Measurements from ENCODE around the gene MRPL10.

The MRPL10 gene

DNA sequence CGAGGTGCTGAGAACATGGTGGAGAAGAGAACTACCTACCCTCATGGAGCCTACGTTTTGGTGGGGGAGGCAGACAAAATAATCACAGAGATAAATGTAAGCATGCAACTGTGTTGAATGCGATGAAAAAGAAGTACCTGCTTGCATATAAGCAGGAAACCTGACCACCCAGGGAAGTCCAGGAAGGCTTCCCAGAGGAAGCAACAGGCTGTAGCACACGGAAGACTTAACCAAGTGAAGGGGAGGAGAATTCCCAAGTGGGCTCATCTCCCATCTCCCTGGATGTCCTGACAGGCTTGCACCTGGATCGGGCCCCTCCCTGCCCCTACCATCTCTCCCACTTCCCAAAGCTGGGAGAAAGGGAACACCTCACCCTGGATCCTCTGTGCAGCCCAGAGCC, 7.7 kb upstream of the MRPL10 start:
- no peak for DNase-seq

DNA sequence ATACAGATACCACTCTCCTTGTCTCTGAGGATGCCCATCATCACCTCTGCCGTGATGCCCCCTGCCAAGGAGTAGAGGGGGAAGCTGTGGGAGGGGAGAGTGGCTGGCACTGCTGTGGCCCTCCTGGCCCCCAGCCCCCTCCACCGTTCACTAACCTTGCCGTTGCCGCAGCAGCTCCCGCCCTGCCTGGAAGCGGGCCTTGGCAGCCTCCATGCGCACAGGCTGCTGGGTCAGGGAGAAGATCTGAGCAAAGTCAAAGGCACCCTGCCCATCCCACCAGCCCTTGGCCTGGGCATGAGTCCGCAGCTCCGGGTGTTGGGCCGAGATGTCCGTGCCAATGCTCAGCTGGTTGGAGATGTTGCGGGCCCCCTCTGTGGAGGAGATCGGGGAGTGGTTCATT, 7.3 kb upstream of the MRPL10 start:
- no peak for DNase-seq

DNA sequence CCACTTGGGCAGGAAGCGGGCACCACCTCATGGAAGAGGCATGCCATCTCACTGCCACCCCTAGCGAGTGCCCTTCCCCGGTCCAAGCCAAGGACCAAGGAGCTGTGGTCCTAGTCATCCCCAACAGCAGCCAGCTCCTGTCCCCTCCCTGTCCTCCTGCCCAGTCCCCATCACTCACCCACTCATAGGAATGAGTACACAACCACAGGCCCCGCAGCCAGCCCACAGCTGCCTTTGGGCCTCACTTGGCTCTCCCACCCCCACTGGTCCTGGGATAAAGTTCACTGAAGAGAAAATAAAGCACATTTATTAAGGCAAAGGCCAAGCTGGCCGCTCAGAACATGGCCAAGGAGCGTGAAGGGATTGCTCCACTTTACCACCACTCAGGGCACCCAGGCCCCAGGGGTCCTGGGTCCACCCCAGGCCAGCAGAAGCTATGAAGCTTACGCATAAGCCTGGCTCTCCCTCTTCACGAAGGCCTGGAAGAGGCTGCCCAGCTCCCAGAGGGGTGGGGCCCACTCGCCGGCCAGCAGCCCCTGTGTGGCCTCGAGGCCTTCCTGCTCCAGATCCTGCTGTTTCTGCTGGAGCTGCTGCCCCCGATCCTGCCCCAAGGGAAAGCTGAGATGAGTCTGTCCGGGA, 6.2 kb upstream of the MRPL10 start:
- DNase-seq: no peak

DNA sequence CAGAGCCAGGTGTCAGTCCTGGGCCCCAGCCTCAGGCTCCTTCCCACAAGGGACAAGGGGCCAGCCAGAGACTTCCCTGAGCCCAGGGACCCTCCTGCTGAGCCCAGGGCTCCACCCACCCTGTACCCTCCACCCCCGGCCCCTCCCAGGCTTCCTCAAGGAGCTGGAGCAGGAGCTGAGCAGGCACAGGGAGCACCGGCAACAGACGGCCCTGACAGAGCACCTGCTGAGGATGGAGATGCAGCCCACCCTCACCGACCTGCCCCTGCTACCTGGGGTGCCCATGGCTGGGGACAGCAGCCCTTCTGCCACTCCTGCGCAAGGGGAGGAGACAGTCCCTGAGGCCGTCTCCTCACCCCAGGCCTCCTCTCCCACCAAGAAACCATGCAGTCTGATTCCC, 5.3 kb upstream of the MRPL10 start:
- no peak for DNase-seq

DNA sequence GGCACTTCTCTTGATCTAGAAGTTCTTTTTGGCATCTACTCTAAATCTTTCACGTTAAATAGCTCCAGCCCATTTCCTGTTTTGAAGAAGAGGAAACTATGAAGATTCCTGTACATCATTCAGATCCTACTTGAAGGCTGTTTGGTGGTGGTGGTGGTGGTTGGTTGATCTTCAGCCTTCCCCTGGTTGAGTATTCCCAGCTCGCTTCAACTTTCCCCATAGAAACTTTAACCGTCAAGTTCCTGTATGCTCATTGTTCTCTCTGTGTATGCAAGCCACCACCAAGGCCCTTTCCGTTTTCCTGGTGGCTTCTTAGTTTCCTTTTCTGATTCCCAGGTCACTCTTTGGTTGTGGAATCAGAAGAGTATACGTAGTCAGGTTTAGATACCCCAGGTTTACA, 3.4 kb upstream of the MRPL10 start:
- DNase-seq: no peak

DNA sequence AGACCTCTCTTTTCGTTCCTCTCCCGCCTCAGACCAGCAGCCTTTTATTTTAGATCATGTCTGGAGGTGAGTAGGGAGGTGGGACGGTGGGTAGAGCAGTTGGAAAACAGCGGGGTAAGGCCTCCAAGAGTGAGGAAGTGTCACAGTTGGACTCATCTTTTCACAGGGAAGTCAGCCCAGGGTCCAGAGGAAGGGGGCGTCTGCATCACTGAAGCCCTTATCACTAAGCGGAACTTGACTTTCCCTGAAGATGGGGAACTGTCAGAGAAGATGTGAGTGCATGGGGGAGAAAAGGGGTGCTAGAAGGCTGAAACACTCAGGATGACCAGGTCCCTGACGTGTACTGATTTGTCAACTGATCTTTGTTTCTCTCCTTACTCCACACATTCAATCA, 590 bp upstream of the MRPL10 start:
- DNase-seq: no peak

DNA sequence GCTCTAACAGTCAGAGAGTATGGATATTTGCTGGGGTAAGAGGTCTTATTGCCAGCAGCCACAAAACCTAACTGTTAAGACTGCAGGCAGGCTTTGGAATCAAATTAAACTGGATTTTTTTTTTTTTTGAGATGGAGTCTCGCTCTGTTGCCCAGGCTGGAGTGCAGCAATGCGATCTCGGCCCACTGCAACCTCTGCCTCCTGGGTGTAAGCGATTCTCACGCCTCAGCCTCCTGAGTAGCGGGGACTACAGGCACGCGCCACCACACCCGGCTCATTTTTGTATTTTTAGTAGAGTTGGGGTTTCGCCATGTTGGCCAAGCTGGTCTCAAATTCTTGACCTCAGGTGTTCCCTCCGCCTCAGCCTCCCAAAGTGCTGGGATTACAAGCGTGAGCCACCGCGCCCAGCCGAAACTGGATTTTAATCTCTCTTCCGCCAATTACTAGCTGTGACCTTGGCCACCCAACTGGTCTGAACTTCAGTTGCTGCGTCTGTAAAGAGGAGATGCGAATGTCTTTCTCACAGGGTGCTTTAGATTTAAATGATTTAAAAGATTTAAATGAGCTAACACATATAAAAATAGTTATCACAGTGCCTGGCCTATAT, 842 bp downstream of the MRPL10 start:
- no peak for DNase-seq

DNA sequence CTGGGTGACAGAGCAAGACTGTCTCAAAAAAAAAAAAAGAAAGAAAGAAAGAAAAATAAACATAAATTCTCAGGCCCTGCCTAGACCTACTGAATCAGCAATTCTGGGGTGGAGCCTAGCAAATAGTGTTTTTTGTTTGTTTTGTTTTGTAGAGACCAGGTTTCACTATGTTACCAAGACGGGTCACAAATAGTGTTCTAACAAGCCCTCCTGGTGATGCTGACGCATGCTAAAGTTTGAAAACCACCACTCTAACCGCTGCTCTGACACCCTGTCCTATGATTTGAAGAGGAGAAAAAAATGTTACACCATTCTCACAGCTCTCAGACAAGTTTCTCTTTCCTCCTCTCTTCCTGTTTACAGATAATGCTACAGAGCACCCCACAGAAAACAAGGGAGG, 1.5 kb downstream of the MRPL10 start:
- DNase-seq: no peak

DNA sequence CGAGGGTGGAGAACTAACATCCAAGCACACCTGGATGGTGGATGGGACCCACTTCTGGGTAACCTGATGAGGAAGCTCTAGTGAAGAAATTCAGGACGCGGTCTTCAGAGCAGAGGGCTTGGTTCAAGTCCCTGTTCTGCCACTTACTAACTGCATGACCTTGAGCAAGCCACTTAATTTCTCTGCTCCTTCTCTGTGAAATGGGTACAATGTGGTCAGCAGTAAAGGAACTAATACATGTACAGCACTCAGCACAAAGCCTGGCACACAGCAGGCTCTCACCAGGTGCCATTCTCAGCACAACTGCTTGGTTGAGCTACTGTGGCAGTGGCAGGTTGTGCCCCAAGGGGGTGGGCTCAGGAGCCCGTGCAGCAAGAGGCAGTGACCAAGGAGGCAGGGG, 7.8 kb downstream of the MRPL10 start:
- DNase-seq: no peak

DNA sequence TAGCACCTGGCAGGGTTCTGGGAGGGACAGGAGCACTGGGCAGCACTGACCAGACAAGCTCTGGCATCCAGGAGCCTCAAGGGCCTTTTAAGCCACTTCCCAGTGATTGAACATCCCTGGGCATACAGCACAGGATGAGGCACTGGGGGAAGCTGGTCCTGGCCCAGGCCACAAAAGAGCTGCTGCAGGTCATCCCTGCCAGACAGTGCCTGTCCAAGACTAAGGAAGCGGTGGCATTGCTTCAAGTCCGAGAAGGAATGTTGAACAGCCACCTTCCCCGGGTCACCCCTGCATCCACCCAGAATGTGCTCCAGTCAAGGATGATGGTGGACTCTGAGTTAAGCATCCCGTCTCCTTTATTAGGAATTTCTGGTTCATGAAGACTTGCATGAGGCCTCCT, 8.6 kb downstream of the MRPL10 start:
- DNase-seq: no peak

DNA sequence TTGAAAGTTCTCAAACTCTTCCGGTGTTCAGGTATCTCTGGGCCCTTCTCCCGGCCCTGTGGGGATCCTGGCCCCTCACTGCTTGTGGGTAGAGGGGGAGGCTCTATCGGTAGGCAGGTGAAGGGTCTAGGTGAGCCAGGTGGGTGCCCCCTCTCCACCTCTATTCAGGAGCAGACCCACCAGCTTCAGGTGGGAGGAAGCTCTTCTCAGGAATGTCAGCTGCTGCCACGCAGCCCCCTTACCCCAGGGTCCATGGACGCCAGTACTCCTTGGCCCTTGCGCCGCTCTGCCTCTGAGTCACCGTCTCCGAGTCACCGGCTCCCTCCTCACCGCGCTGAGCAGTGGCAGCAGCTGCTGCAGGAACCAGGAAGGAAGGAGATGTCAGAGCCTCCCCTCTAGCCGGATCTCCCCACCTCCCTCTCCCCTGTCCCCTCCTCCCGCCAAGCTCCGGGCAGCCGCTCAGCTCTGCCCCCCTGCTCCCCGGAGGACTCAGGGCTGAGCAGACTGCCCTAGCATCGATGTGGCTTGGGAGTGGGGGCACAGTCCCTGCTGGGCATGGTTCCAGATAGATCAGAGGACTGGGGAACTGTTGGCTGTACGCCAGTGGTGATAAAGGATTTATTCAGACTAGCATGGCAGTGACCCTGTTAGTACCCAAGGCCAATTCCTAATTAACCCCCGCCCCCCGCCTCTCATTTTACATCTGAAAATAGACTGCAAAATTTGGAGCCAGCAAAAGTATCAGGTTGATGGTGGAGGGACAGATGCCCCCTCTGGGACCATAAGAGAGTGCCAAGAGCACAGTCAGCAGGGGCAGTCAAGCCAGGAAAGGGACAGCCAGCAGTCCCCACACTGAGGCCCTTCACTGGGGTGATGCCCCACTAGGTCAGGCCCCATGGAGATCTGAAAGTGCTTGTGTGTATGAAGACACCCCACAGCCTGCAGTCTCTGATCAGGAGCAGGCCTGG, 9.6 kb downstream of the MRPL10 start, which contains the start of gene OSBPL7:
Gene OSBPL7 (minus strand): TSS at position 371 of the 968 bp plus-strand sequence. CDS start 1,516 bp downstream, outside the sequence.
- peak; percentile 87 for DNase-seq

DNA sequence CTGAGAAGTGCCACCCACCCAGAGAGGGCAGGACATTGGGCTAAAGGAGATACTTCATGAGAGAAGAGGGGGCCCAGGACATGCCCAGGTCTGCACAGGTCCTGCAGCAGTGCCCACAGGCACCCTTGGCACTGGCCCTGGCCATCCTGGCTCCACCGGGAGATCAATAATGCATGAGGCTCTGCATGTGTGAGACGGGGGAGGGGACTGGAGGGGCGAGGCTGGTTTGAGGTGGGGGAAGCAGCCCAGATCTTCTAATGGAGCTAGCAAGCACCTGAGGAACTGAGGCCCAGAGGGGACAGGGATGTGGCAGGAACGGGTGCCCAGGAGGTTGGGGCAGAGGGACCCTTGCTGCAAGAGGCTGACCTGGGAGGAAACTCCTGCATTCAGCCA, 10.3 kb downstream of the MRPL10 start:
- DNase-seq: no peak

DNA sequence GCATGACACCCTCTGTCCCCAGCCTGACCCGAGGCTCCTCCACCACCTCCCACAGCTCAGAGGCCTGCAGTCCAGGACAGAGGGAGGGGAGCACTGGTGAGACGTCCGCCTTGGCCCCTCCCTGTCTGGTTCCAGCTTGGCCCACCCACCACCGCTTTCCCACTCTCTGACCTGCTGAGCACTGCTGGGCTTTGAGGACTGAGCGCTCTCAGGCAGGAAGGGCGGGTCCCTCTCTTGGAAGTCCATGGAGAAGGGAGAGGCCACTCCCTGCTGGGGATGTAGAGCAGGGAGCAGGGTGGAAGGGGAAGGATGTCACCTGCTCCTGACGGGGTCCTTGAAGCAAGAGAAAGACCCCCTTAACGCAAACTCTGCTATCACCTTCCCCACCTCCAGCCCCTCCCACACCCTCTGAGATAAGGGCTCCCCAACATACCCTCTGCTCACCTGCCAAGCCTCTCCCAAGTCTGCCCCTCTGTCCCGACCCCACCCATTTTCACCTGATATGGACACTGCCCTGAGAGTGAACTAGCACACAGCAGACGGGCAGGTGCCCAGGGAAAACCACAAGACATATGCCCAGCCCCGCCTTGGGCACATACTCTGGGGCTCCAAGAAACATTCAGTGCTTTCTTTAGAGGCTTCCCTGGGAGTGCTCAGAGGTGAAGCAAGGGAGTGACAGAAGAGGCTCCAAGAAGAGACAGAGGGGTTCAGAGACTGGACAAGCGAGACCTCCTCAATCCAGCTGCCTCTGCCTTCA, 11.1 kb downstream of the MRPL10 start:
- no peak for DNase-seq

DNA sequence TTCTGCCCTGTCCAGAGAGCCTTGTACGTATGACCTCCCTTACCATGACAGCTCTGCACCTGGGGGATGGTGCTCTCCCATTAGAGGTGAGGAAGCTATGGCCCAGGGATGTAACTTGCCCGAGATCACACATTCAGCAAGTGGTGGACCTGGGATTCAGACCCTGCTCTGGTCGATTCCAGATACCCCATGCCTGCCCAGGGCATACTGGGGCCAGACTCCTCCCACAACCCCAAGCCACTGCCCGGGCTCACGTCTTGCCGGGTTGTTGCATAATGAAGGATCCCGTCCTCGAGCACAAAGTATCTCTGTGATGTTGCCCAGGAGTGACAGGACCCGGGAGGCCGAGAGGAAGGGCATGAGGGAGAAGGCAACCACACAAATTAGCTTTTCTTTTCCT, 11.9 kb downstream of the MRPL10 start:
- DNase-seq: no peak

DNA sequence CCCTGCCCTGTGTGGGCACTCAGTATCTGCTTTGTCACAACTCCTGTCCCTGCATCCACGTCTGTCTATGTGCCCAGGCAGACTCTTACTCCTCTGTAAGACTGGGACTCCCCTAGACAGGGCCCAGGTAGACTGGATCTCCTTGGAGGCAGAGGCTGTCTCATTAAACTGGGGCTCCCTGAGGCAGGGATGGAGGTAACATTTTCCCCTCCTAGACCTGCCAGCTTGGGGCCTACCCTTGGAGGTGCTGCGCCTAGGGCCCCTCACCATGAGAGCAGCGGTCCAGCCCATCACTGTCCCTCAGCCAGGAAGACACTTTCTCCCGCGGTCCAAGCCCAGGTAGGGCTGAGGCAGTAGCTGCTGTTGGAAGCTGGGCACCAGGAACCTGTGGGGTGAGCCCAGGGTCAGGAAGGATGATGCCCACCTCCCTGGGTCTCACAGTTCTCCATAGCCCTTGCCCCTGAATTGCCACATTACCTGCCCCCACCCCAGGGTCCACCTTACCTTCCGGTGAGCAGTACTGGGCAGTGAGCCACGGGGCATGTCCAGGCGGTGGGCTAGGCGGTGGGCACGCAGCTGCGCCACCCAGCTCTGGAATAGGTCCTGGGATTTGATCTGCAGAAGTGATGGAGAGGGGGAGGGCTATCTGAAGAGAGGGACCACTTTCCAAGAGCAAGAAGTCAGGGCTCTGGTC, 13.2 kb downstream of the MRPL10 start:
- DNase-seq: no peak

DNA sequence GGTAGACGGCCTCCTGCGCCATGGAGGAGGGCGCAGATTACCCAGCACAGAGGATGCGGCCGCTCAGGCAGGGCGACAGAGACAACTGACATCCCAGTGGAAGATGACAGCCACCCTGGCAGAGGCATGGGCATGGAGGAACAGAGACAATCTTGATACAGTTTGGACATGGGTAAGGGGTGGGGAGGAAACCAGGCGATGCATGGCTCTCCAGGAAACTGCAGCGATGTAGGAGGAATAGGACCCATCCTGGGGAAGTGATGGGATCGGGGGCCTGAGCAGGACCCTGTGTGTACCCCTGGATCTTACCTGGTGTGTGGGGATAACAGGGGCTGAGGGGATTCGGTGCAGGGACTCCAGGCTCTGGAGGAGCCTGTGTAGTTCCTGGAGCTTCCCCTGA, 14.4 kb downstream of the MRPL10 start:
- no peak for DNase-seq

DNA sequence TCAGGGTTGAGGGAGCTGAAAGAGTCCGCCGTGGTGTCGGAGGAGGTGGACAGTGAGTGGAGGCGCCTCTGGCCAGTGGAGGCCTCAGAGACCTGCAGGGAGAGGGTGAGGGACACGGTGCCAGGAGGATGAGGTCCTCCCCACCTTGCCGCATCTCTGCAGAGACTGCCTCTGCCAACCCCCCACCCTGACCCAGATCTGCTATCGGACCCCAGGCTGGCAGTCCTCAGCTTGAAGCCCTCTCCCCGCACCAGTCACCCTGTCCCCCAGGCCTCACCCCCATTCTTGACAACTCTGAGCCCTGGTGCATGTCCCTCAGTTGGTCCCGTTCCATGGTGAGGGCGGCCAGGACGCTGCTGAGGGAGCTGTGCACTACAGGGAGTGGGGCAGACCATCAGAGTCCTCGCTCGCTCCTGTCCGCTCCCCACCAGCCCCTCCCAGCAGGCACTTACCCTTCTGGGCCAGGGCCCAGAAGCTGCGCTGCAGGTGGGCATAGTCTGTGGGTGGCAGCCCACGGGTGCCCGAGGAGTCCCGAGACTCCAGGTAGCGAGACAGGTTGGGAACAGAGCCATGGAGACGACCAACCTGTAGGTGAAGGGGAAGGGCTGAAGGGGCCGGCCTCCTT, 15.1 kb downstream of the MRPL10 start:
- no peak for DNase-seq

DNA sequence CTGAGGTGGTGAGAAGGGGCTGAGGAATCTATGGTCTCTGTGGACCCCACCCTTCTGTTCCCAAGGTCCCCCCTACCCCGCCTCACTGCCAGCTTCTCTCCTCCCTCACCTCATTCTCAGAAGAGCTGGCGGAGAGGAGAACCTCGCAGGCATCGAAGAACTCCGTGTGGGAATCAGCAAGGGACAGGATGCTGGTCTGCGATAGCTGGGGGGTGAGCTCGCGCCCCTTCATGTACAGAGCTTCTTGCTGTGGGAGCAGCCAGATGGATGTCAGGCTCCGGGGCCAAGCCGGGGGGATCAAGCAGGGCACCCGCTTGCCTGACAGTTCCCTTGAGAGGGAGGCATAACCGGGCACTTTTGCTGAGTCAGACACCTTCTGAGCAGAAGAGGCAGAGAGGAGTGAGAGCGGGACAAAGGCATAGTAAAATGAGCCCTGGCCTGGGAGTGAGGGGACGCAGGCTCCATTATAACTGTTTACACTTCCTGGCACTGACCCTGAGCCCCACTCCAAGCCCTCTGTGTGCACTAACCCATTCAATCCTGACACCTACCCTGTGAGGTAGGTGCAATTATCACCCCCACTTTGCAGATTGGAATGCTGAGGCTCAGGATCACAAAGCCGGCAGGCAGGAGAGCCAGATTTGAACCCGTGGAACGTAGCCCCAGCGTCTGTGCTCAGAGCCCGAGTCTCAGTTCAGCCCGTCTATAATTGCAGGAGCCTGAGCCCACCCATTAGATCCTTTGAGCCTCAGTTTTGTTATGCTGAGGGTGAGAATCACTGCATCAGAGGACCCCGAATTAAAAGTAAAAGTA, 16.0 kb downstream of the MRPL10 start:
- DNase-seq: no peak

DNA sequence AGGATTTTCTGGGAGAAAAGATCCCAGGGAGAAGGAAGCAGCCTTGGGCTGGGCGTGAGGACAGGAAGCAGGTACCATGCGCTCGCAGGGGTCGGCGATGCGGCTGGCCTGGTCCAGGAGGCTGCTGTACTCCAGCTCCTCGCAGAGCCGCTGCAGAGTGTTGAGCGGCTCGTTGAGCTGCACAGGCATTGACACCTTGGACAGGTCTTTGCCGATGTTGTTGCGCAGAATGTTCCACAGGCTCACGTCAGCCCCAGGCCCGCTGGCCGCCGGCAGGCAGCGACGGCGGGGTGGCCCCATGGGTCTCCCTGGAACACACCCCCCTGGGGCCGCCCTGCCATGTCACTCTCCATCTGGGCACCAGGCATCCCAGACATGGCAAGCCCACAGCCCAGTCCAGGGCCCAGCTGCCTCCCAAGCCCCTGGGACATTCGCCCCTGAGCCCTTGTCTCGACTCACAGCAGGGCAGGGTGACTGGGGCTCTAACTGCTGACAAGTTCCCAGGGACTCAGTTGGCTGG, 17.8 kb downstream of the MRPL10 start:
- no peak for DNase-seq

DNA sequence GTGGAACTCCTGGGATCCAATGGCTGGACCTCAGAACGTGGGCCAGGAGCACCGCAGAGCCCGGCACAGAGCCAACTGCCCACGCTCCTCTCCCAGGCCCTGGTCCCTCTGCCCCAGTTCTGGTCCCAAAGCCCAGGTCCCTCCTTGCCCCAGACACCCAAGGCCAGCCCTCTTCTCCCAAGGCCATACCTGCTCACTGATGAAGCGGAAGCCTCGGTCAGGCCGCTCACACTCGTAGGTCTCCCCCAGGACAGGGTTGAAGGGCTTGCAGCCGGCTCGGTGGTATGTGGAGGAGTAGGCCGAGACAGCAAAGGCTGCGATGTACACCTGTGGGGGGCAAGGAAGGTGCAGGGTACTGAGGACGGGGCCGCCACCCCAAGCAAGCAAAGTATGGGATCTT, 18.3 kb downstream of the MRPL10 start:
- no peak for DNase-seq
